HEK293T (cell line): ENCODE results near the gene DRC1.

Experiments
- ARNT ChIP-seq: fragments of 450-650 bp; IDR thresholded peaks from 2 replicates; pipeline ENCODE4 v1.6.1; 2017; ENCODE audit warnings: mild to moderate bottlenecking
- FOXK2 ChIP-seq: fragments of 450-650 bp; IDR thresholded peaks from 2 replicates; pipeline ENCODE4 v1.6.1; 2016; ENCODE audit warnings: mild to moderate bottlenecking
- NFRKB ChIP-seq: fragments of 450-650 bp; IDR thresholded peaks from 2 replicates; pipeline ENCODE4 v1.6.1; 2016; ENCODE audit warnings: mild to moderate bottlenecking, moderate library complexity
- PKNOX1 ChIP-seq: fragments of 450-650 bp; IDR thresholded peaks from 2 replicates; pipeline ENCODE4 v1.6.1; 2016
- SP1 ChIP-seq: fragments of 450-650 bp; IDR thresholded peaks from 2 replicates; pipeline ENCODE4 v1.6.1; 2017
- SUZ12 ChIP-seq: fragments of 450-650 bp; IDR thresholded peaks from 2 replicates; pipeline ENCODE4 v1.6.1; 2016; ENCODE audit warnings: mild to moderate bottlenecking

- TF ChIP-seq ARNT, result no peak
- TF ChIP-seq SUZ12, result no peak
- no peak for TF ChIP-seq FOXK2
- no peak for TF ChIP-seq PKNOX1
- TF ChIP-seq NFRKB, result no peak
- TF ChIP-seq SP1, result no peak
Measured at GRCh38 chr2:26414311-26414710, 12.6 kb downstream of the DRC1 start.
